Vagina (tissue), 2 donors: Measurements from ENCODE around the gene HEG1.

Source experiments
- CTCF ChIP-seq, 3 experiments: fragments of 450-650 bp in 2 of 3; fragments of 200-600 bp in 1 of 3; sonication (generic) in 1 of 3; IDR thresholded peaks; one replicate each; pipeline ENCODE4 v1.5.1; 2017 to 2019; ENCODE audit warnings: antibody characterized with exemption in 3 of 3, mild to moderate bottlenecking in 2 of 3, moderate library complexity in 2 of 3
- POLR2A ChIP-seq, 2 donors: fragments of 450-650 bp; IDR thresholded peaks; one replicate each; pipeline ENCODE4 v1.6.1; 2017; ENCODE audit warnings: antibody characterized with exemption in 2 of 2, mild to moderate bottlenecking in 2 of 2, moderate library complexity in 2 of 2
- POLR2AphosphoS5 ChIP-seq, 2 donors: sonication (generic); formaldehyde crosslinking; IDR thresholded peaks; one replicate each; pipeline ENCODE4 v1.9.0; 2017; ENCODE audit warnings: antibody characterized with exemption in 2 of 2, mild to moderate bottlenecking in 2 of 2, low read depth in 1 of 2; ENCODE audit not compliant: insufficient read depth in 1 of 2

- no peak for TF ChIP-seq CTCF (IDR thresholded peaks at IDR 0.05)
- TF ChIP-seq POLR2AphosphoS5 (IDR thresholded peaks at IDR 0.05; ENCODE audit: insufficient read depth in 1 of 2, low read depth in 1 of 2): no peak
- no peak for TF ChIP-seq POLR2A (IDR thresholded peaks at IDR 0.05)
Observed at GRCh38 chr3:125032100-125032643, 23.6 kb downstream of the HEG1 start.
